Ectodermal cell (in vitro differentiated cells): Measurements from ENCODE around the gene METRN.

Experiments
- H3K27ac ChIP-seq: 2 replicates; pipeline ENCODE4 v1.7.0; 2013; ENCODE audit warnings: mild to moderate bottlenecking, low read depth, low read length; ENCODE audit not compliant: insufficient read depth, poor library complexity, severe bottlenecking
- H3K27me3 ChIP-seq: 2 replicates; pipeline ENCODE4 v1.7.0; 2013; ENCODE audit warnings: mild to moderate bottlenecking, low read length; ENCODE audit not compliant: insufficient read depth, control insufficient read depth, poor library complexity, severe bottlenecking
- H3K36me3 ChIP-seq: one replicate; pipeline ENCODE4 v1.7.0; 2013; ENCODE audit warnings: low read length; ENCODE audit not compliant: control insufficient read depth, insufficient read depth
- H3K4me1 ChIP-seq: one replicate; pipeline ENCODE4 v1.7.0; 2013; ENCODE audit warnings: low read length; ENCODE audit not compliant: control insufficient read depth, insufficient read depth
- H3K4me3 ChIP-seq: 2 replicates; pipeline ENCODE4 v1.7.0; 2013; ENCODE audit warnings: low read depth, low read length, control low read depth; ENCODE audit not compliant: insufficient read depth
- H3K9me3 ChIP-seq: 2 replicates; pipeline ENCODE4 v1.7.0; 2013; ENCODE audit warnings: mild to moderate bottlenecking, low read length, moderate library complexity; ENCODE audit not compliant: control insufficient read depth
- WGBS, 2 experiments: methylation state at CpG; one replicate each; pipeline ENCODE4 v1.1.7; 2013; ENCODE audit warnings: missing lambda C conversion rate in 2 of 2; 5-methylcytosine and 5-hydroxymethylcytosine counted together

METRN gene

DNA sequence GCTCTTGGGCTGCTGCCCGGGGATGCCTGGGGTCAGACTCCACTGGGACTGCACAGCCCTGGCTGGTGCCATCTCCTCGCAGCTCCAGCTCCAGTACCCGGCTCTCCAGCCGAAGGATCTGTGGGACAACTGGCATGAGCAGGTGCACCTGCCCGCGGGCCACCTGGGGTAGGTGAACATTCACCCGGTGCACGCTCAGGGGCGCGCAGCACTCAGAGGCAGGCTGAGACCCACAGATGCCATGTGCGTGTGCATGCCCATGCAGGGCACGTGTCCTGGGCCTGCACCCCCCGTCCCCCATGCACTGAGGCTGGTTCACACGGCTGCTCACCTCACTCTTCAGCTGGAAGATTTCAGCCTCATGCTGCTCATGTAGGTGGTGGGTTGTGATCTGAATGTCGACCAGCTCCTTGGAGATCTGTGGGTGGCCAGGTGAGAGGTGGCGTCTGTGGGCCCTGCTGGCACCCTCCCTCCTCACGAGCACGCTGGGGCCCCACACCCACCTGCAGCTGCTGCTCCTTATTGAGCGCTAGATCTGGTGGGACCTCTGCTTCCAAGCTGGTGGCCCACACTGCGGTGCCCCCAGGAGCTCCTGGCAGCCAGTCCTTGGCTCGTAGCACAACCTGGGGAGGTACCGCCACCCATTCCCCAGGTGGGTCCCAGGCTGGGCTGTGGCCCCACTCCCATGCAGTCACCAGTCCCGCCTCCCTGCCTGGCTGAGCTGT, 10.7 kb downstream of the METRN start:
- WGBS, 2 experiments: 86% methylated on average over 23 of the region's 23 CpGs

DNA sequence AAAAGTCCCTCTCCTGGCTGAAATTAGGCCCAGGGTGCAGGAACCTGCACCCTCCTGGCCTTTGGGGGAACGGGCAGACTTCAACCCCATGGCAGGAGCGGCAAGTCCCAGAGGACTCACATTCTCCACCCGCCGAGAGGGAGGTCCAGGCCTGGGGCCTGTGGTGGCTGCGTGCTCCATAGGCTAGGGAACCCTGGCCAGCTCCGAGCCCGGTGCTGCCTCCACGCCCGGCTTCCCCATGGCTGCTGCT, 11.2 kb downstream of the METRN start:
- no peak overlapping the region for H3K4me3 ChIP-seq
- H3K36me3 ChIP-seq: no peaks in the 10 kb centered on the region
- peaks cover 35% of the 10 kb centered on the region for H3K27me3 ChIP-seq
- WGBS, 2 experiments: 39 to 40% methylated on average over 9 of the region's 9 CpGs
- H3K27ac ChIP-seq: no peak overlapping the region
- H3K4me1 ChIP-seq: peaks cover 14% of the 10 kb centered on the region
- H3K9me3 ChIP-seq: no peaks in the 10 kb centered on the region

More for the DNA sequence above, 10.7 kb downstream of the METRN start:
- H3K4me3 ChIP-seq: no peak overlapping the region
- H3K27ac ChIP-seq: no peak overlapping the region
- peaks cover 14% of the 10 kb centered on the region for H3K4me1 ChIP-seq
- H3K36me3 ChIP-seq: no peaks in the 10 kb centered on the region
- peaks cover 35% of the 10 kb centered on the region for H3K27me3 ChIP-seq
- H3K9me3 ChIP-seq: no peaks in the 10 kb centered on the region

DNA sequence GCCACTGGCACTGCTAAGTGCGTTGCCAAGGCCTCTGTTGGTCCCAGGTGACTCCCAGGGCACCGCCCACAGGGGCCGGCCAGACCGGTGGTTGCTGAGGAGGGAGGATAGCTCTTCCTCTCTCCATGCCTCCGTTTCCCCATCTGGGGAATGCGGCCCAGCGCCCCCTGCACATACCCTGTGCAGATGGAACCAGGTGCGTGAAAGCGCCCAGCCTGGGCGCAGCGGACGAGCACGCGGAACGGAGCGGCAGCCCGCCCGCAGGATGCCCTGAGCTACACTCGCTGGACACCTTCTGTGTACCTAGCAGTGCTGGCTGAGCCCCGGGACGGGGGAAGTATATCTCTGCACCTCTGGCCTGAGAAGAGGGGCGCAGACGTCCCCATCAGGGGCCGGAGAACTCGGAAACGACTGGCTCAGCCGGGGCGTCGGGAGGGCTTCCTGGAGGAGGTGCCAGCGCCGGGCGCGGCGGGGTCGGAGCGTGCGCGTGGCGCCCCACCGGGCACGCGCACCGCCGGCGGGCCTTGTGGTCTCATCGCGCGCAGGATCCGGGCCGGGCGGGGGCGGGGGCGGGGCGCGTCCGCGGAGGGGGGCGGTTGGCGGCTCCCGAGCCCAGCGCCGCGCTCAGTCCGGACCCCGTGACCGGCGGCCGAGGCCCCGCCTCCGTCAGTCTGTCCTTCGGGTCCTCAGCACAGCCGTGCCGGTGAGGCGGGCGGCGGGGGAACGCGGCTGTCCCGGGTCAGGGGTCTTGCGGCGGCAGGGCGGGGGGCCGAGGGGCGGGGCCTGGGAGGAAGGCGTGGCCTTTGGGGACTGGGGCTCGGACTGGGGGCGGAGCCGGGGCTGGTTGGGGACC, 11.7 kb downstream of the METRN start, which contains the start of the genes CCDC78 and HAGHL:
TSS of gene CCDC78 (minus strand) at position 6 of the 853 bp plus-strand sequence. CDS start 76 bp downstream, outside the sequence.
TSS of gene HAGHL (plus strand) at position 669 of the 853 bp plus-strand sequence. CDS start 404 bp downstream, outside the sequence.
- Histone ChIP-seq H3K27ac (no peak within 1 kb of the TSS), H3K9me3 (no peaks in the 10 kb centered on the region), H3K4me1 (peaks cover 13% of the 10 kb centered on the region), H3K27me3 (peaks cover 35% of the 10 kb centered on the region), H3K36me3 (no peaks in the 10 kb centered on the region), H3K4me3 (peak within 1 kb of the TSS; percentile 49)
- WGBS, 2 experiments: 3% methylated on average over 88 of the region's 88 CpGs

DNA sequence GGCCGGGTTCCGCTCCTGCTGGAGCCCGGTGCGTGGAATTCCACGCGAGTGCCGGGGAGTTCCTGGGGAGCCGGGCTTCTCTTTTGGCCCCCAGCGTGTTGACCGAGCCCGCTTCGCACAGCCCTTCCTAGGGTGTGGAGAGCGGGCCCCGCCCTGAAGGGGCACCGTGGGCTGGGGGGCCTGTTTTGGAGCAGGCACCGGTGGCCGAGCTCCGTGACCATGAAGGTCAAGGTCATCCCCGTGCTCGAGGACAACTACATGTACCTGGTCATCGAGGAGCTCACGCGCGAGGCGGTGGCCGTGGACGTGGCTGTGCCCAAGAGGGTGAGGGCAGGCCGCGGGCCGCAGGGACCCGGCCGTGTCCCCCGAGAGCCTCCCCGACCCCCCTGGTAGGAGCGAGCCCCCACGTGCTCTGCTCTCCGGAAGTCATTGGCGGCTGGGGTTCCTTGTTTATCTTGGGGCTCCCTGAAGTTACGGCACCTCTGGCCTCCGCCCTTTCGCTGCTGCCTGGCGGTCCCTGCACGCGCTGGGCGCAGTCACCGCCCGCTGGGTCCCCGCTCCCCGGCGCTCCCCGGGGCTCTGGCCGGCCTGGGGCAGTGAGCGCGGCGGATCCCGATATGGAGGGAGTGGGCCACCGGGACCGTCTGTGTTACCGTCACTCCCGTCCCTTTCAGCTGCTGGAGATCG, 12.5 kb downstream of the METRN start:
- Histone ChIP-seq H3K4me3 (peak overlapping the region; percentile 49), H3K4me1 (peaks cover 11% of the 10 kb centered on the region), H3K27me3 (peaks cover 35% of the 10 kb centered on the region), H3K9me3 (no peaks in the 10 kb centered on the region), H3K36me3 (no peaks in the 10 kb centered on the region), H3K27ac (no peak overlapping the region)
- 3% methylated on average over 61 of the region's 61 CpGs for WGBS, 2 experiments

DNA sequence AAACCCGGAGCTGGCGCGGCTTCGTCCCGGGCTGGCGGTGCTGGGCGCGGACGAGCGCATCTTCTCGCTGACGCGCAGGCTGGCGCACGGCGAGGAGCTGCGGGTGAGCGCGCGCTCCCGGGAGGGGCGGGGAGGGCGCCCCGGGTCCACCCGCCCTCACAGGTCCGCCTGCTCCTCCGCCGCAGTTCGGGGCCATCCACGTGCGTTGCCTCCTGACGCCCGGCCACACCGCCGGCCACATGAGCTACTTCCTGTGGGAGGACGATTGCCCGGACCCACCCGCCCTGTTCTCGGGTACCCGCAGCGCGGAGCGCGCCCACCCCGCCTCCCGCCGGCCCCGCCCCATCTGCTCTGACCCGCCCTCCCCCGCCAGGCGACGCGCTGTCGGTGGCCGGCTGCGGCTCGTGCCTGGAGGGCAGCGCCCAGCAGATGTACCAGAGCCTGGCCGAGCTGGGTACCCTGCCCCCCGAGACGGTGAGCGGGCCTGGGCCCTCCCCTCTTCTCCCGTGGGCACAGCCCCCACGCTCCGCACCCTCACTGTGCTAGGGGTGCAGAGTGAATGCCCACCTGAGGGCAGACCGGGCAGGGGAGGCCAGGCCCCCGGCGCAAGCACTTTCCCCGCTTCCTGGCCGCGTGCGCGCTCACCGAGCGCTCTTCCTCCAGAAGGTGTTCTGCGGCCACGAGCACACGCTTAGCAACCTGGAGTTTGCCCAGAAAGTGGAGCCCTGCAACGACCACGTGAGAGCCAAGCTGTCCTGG, 13.4 kb downstream of the METRN start:
- peak overlapping the region; percentile 31 for H3K4me3 ChIP-seq
- WGBS, 2 experiments: 2% methylated on average over 80 of the region's 80 CpGs
- H3K4me1 ChIP-seq: peaks cover 11% of the 10 kb centered on the region
- H3K27ac ChIP-seq: no peak overlapping the region
- peaks cover 35% of the 10 kb centered on the region for H3K27me3 ChIP-seq
- no peaks in the 10 kb centered on the region for H3K9me3 ChIP-seq
- H3K36me3 ChIP-seq: no peaks in the 10 kb centered on the region

DNA sequence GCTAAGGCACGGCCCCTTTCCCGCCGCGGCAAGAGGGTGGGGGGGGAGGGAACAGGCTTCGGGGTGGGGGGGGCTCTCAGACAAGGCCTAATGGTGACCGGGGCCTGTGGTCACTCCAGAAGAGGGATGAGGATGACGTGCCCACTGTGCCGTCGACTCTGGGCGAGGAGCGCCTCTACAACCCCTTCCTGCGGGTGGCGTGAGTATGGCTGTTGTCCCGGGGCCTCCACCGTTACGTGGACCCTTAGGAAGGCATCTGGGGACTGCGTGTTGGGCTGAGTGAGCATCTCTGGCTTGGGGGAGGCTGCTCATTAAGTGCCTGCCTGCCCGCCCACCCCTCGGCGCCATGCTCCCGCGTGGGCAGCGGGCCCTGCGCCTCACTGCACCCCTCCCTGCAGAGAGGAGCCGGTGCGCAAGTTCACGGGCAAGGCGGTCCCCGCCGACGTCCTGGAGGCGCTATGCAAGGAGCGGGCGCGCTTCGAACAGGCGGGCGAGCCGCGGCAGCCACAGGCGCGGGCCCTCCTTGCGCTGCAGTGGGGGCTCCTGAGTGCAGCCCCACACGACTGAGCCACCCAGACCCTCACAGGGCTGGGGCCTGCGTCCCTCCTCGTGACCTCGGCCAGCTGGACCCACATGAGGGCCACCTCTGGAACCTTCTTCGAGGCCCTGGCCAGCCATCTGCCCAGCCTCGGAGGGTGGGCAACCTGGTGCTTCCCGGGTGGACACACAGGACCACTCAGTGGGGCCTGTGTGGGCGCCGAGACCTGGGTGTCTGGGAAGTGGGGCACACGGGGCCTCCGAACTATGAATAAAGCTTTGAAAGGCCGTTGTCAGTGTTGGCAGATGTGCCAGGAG, 14.2 kb downstream of the METRN start:
- peak overlapping the region; percentile 31 for H3K4me3 ChIP-seq

DNA sequence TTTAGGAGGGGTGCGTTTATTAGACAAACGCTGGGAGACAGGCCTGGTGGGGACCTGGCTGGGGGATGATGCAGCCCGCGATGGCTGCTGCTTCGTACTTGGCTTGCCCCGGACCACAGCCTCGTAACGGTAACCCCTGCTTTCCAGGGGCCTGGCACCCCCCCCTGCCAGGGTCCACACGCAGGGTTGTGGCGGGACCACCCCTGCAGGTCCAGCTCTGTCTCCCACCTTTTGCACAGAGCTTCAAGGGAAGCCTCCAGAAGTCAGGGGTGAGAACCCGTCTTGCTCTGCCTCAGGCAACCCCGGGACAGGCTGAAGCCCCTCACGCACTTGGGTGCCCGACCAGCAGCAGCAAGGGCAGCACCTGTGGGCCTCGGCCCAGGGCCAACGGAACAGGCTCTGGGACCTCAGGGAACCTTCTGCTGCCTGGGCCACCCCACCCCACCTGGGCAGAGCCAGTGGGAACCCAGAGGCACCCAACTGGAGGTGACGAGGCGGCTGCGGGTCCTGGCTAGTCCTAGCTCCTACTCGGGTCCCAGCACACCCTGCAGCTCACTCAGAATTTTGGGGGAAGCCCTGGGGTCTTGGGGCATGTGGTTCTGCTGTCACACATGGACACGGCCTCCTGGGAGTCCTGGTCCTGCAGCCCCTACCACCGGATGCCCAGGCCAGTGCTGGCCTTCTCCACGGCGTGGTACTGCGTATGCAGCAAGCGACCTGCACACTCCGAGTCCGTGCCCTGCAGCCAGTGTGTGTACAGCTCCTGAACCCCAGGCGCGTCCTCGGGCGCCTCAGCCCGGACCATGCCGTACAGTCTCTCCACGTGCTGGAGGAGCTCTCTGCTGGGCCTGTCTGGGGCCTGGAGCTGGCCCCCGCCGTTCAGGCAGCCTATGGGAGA, 15.1 kb downstream of the METRN start:
- Histone ChIP-seq H3K9me3 (no peaks in the 10 kb centered on the region), H3K27ac (no peak overlapping the region), H3K4me3 (no peak overlapping the region), H3K27me3 (peaks cover 35% of the 10 kb centered on the region), H3K36me3 (no peaks in the 10 kb centered on the region), H3K4me1 (peaks cover 11% of the 10 kb centered on the region)
- 94 to 95% methylated on average over 37 of the region's 37 CpGs for WGBS, 2 experiments

More for the DNA sequence above, 14.2 kb downstream of the METRN start:
- peaks cover 11% of the 10 kb centered on the region for H3K4me1 ChIP-seq
- 75 to 76% methylated on average over 55 of the region's 55 CpGs for WGBS, 2 experiments
- peaks cover 35% of the 10 kb centered on the region for H3K27me3 ChIP-seq
- H3K27ac ChIP-seq: no peak overlapping the region
- H3K36me3 ChIP-seq: no peaks in the 10 kb centered on the region
- no peaks in the 10 kb centered on the region for H3K9me3 ChIP-seq

DNA sequence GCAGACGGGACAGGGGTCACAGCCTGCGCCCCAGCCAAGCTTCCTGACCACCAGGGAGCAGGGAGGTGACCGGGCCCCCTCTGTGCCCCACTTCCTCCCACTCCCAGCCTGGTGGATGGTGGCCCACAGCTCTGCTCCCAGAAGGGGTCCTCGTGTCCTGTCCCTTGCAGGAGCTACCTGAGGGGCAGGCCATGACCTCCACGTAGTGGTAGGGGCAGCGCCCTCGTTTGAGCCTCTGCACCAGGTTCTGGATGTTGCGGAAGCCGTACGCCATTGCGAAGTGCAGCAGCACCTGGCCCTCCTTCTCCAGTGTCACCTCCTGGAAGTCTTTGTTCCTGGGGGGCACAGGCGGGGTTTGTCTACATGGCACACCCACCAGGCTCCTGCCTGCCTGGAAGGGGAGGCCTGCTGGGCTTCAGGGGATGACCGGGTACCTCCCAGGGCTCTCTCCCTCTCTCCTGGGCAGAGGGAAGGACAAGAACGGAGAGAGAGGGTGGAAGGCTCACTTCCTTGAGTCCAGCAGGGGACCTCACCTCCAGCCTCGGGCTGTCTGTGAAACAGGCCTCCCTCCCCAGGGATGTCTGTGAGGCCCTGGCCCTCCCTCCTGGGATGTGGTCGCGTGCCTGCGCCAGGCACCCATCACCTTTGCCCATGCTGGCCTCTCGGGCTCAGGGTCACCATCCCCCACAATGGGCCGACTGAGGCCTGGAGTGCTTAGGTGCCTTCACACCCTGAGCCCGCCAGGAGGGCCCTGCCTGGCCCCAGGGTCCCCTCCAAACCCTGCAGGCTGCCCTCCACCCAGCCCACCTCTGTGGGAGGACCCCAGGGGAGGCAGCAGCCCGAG, 16.0 kb downstream of the METRN start:
- H3K4me1 ChIP-seq: peaks cover 11% of the 10 kb centered on the region
- H3K27me3 ChIP-seq: peaks cover 31% of the 10 kb centered on the region
- no peak overlapping the region for H3K4me3 ChIP-seq
- H3K27ac ChIP-seq: no peak overlapping the region
- H3K36me3 ChIP-seq: no peaks in the 10 kb centered on the region
- no peaks in the 10 kb centered on the region for H3K9me3 ChIP-seq
- WGBS, 2 experiments: 88 to 91% methylated on average over 22 of the region's 22 CpGs
